ENCODE data around the gene ENOX1. TPM values are rescaled to one million over a fixed set of nuclear protein-coding genes. Genes with fewer than 3 reads are reported as not detected.

Gene ENOX1
- total RNA-seq, 2 experiments from 2014 or later = 0.09 TPM

GRCh38 chr13:43260999-43261398 lies 525.8 kb downstream of the ENOX1 start:
- TF ChIP-seq CTCF (IDR thresholded peaks at IDR 0.05) = no peak
- no peaks in the 10 kb centered on the region for H3K36me3 Mint-ChIP-seq (ENCODE audit: low read depth)
- intact Hi-C loops (cut with micrococcal nuclease) = no loop called here
- H3K9me3 Mint-ChIP-seq = peaks cover 2% of the 10 kb centered on the region
- ChIA-PET CTCF (no interaction called here), POLR2A (no interaction called here)
- no peaks in the 10 kb centered on the region for H3K4me1 Mint-ChIP-seq (ENCODE audit: low read depth)
- no peak overlapping the region for H3K27ac Mint-ChIP-seq
- H3K27me3 Mint-ChIP-seq = peaks cover 3% of the 10 kb centered on the region
- no peak overlapping the region for H3K4me3 Mint-ChIP-seq
- no peak for ATAC-seq
- DNase-seq = no peak

GRCh38 chr13:43258771-43259170 lies 528.0 kb downstream of the ENOX1 start:
- TF ChIP-seq CTCF (IDR thresholded peaks at IDR 0.05) = no peak
- POLR2A ChIA-PET = interaction anchor here (0.6 kb wide), 1 partner anchor 717 kb away, joined by 3 read pairs; no protein-coding TSS in a partner anchor

GRCh38 chr13:43257765-43258164 lies 529.0 kb downstream of the ENOX1 start:
- H3K4me1 Mint-ChIP-seq (ENCODE audit: low read depth) = no peaks in the 10 kb centered on the region
- ChIA-PET POLR2A (no interaction called here), CTCF (no interaction called here)
- H3K27ac Mint-ChIP-seq = no peak overlapping the region
- ATAC-seq (no peak), DNase-seq (no peak)
- H3K9me3 Mint-ChIP-seq = peaks cover 2% of the 10 kb centered on the region
- peaks cover 10% of the 10 kb centered on the region for H3K27me3 Mint-ChIP-seq
- no peak for TF ChIP-seq CTCF (IDR thresholded peaks at IDR 0.05)
- no peaks in the 10 kb centered on the region for H3K36me3 Mint-ChIP-seq (ENCODE audit: low read depth)
- no peak overlapping the region for H3K4me3 Mint-ChIP-seq
- intact Hi-C loops (cut with micrococcal nuclease) = no loop called here

More at GRCh38 chr13:43258771-43259170, 528.0 kb downstream of the ENOX1 start:
- H3K27me3 Mint-ChIP-seq = peaks cover 8% of the 10 kb centered on the region
- H3K9me3 Mint-ChIP-seq = peaks cover 2% of the 10 kb centered on the region
- intact Hi-C loops (cut with micrococcal nuclease) = no loop called here
- no peak overlapping the region for H3K4me3 Mint-ChIP-seq
- H3K36me3 Mint-ChIP-seq (ENCODE audit: low read depth) = no peaks in the 10 kb centered on the region
- no peak overlapping the region for H3K27ac Mint-ChIP-seq
- no peaks in the 10 kb centered on the region for H3K4me1 Mint-ChIP-seq (ENCODE audit: low read depth)
- DNase-seq (no peak), ATAC-seq (no peak)
- CTCF ChIA-PET = no interaction called here

- peaks cover 12% of the 10 kb centered on the region for H3K27me3 Mint-ChIP-seq
- H3K36me3 Mint-ChIP-seq (ENCODE audit: low read depth) = no peaks in the 10 kb centered on the region
- no peaks in the 10 kb centered on the region for H3K4me1 Mint-ChIP-seq (ENCODE audit: low read depth)
- no peak overlapping the region for H3K4me3 Mint-ChIP-seq
- no peak overlapping the region for H3K27ac Mint-ChIP-seq
- DNase-seq (no peak), ATAC-seq (no peak)
- POLR2A ChIA-PET = no interaction called here
- no peaks in the 10 kb centered on the region for H3K9me3 Mint-ChIP-seq
- CTCF ChIA-PET = no interaction called here
- no peak for TF ChIP-seq CTCF (IDR thresholded peaks at IDR 0.05)
- intact Hi-C loops (cut with micrococcal nuclease) = no loop called here
Measured at GRCh38 chr13:43251961-43252360, 534.8 kb downstream of the ENOX1 start.

- Mint-ChIP-seq H3K4me1 (ENCODE audit: low read depth) (no peaks in the 10 kb centered on the region), H3K27ac (no peak overlapping the region), H3K4me3 (no peak overlapping the region), H3K9me3 (no peaks in the 10 kb centered on the region), H3K36me3 (ENCODE audit: low read depth) (no peaks in the 10 kb centered on the region), H3K27me3 (peaks cover 6% of the 10 kb centered on the region)
- intact Hi-C loops (cut with micrococcal nuclease) = no loop called here
- CTCF ChIA-PET = no interaction called here
- ATAC-seq = no peak
- no peak for TF ChIP-seq CTCF (IDR thresholded peaks at IDR 0.05)
- POLR2A ChIA-PET = no interaction called here
- no peak for DNase-seq
Measured at GRCh38 chr13:43246382-43246781, 540.4 kb downstream of the ENOX1 start.
